GM19099 (cell line): ENCODE data around the gene CCDC92B.
A peak's percentile ranks its signal among the peaks of the same experiment; 100 is the strongest.

Source experiments
- POLR2A ChIP-seq: IDR thresholded peaks from 3 replicates; pipeline ENCODE4 v1.6.1; 2011; ENCODE audit warnings: low read depth; ENCODE audit not compliant: insufficient read length; ENCODE audit errors: extremely low read depth

CCDC92B gene

DNA sequence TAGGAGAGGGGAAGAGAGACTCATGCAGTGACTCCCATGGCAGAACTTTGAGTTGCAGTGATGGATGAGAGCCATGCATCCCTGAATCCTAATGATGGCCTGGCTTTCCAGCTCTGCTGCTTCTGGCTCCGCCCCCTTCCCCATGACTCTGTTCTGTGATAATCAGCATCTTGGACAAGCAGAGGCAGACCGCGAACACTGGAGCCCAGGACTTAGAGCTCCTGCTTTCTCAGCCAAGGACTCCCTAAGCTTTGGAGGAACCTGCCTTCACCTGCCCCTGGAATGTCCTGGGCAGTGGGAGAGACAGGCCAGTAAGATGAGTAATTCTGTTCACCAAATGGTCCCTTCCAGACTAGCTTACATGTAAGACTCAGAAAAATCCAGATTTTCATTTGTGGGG, 12.5 kb downstream of the CCDC92B start:
- no peak for TF ChIP-seq POLR2A

DNA sequence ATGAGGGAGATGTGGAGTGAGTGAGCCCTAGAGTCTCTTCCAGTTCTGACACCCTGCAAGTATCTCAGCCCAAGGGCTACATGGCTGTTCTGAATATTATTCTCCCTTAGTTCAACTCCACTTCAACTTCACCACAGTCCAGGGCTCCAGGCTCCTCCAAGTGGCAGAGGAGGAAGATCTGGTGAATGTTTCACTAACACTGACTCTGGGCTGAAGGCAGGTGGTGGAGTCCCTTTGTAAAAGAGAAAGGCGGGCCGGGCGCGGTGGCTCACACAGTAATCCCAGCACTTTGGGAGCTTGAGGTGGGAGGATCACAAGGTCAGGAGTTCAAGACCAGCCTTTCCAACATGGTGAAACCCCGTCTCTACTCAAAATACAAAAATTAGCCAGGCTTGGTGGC, 13.6 kb downstream of the CCDC92B start:
- TF ChIP-seq POLR2A, result no peak

DNA sequence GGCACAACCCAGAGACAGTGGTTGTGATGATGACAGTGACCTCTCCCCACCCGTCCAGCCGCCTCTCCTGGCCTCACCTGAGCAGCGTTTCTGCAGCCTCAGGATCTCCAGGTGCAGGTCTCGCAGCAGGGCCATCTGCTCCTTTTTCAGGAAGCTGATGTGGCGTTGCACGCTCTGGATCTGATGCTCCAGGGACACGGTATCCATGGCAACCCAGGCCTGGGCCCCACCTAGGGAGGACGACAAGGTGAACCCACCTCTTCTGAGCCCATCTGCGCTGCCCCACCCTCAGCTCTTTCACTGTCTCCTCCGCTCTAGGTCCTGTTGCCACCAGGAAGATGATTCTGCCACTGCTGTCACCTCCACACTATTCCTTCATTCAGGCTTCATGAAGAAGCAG, 14.5 kb downstream of the CCDC92B start:
- TF ChIP-seq POLR2A, result no peak

DNA sequence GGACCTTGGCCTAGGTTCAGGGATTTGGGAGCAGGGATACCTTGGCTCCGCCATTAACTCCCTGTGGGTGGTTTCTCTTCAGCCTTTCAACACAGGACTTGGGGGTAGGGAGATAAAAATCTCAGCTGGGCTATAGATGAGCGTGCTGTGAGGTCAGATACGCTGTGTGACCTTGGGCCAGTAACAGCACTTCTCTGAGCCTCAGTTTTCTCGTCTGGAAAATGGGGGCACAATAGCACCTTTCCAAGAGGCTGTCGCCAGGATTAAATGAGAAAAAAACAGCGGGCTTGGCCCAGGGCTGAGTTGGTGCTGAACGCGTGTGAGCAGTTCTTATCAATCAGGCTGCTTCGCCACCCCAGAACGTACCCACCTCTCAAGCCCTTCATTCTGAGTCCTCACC, 17.6 kb downstream of the CCDC92B start:
- TF ChIP-seq POLR2A, result no peak

DNA sequence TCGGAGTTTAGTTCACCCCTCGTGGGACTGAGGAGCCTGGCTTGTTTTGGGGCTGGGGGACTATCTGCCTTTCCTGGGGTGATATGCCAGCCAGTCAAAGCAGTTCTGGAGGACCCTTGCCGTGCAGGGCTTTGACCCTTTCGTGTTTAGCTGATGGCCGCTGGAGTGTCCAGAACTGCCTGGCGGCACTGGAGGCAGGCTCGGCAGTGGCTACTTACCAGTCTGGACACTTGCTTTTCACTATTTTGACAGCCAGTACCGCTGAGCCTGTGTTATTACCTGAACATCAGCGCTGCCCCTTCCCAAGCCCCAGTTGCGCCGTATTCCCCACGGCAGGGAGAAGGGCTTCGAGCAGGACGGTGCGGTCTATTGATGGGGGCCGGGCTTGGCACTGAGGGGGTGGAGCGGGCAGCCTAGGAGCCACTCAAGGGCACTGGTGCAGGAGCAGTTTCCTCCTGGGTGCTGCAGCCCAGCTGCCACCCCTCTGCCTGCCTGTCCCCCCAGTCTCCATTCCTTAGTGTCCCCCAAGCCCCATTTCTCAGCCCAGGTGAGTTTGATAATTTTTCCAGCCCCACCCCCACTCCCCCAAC, 18.6 kb downstream of the CCDC92B start:
- no peak for TF ChIP-seq POLR2A

GRCh38 chr17:2724784-2725164, 24.7 kb downstream of the CCDC92B start:
- no peak for TF ChIP-seq POLR2A

DNA sequence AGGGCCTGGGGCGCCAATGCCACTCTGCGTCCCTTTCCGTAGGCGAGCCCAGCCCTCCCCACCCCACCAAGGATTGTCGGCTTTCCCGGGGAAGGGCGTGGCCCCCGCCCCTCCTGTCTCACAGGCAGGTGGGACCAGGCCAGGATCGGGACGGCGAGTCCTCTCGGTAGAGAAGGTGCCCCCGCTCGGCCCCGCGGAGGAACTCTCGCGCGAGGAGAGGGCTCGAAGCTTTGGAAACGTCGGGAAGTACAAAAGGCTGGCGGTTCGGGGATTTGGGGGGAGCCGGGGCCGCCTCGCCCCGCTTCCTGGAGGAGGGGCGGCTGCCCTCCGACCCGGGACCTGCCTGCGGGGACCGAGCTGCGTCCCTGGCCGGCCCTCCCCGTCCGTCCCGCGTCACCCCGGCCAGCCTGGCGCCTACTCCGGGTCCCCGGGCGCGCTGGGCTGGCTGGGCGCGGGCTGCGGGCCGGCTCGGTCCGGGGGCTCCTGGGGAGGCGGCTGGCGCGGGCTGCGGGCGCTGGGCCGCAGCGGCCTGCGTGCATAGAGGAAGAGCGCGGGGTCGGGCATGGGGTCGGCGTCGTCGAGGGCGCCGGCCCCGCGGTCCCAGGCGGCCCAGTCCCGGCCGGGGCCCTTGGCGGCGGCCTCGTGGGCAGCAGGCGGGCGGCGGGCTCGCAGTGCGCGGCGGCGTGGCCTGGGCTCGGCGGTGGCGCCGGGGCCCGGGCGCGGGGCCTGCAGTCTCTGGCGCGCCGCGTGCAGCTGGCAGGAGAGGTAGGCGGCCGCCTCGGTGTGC, 25.3 kb downstream of the CCDC92B start:
- TF ChIP-seq POLR2A, result no peak

DNA sequence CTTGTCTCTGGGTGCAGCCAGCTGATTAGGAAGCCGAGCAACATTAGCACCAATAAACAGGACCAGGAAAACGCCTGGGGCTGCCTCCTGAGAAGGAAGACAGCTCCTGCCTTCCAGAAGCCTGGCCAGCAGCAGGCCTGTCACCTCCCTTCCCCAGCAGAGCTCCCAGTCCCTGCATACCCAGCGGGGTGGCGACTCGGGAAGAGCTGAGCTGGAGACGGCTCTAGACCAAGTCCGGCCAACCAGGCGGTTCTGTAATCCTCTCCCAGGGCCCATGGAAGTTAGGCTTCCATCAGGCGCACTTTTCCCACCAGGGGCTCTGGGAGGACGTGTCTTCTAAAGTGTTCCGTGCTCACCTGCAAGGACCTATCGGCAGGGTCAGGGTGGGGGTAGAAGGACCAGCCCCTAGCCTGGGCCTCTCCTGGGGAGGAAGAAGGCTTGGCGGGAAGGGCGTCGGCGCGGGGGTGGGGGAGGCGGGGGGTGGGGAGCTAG, 25.9 kb downstream of the CCDC92B start:
- TF ChIP-seq POLR2A, result no peak

GRCh38 chr17:2722611-2723010, 26.8 kb downstream of the CCDC92B start:
- no peak for TF ChIP-seq POLR2A

DNA sequence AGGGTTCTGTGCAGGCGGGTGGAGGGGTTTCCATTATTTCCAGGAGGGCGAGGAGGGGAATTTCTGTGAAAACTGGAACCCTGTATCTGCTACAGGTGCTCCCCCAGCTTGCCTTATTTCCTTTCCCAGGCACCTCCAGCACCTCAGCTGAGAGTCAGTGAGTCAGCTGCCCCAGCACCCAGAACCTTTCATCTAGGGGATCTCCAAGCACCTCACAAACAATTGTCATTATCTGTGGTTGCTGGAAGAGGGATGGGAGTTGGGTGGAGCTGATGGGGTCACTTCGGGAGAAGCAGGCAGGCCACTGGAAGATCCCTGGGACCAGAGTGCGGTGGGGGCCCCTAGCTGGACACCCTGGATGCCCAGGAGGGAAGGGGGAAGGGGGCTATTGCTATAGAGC, 27.8 kb downstream of the CCDC92B start:
- TF ChIP-seq POLR2A, result no peak

- TF ChIP-seq POLR2A, result no peak
Observed at GRCh38 chr17:2719861-2720260, 29.6 kb downstream of the CCDC92B start.

DNA sequence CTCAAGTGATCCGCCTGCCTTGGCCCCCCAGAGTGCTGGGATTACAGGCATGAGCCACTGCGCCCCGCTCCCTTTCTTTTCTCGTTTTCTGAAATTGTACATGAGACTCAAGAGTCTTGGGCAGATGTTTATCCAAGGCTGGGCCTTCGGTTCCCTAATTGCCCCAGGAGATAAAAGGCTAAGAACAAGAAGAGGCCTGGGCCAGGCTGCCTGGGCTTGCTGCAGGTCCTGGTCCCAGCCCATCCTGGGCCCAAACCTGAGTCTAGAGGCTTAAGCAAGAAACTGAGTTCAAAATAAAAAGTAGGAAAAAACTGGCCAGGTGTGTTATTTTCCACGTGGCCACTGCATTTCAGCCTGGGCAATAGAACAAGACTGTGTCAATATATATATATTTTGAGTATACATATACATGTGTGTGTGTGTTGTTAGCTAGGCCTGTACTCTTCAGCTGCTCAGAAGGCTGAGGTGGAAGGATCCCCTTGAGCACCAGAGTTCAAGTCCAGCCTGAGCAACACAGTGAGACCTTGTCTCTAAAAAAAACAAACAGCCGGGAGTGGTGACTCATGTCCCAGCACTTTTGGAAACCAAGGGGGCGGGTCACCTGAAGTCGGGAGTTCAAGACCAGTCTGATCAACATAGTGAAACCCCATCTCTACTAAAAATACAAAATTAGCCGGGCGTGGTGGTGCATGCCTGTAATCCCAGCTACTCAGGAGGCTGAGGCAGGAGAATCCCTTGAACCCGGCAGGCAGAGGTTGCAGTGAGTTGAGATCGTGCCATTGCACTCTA, 31.1 kb downstream of the CCDC92B start:
- no peak for TF ChIP-seq POLR2A

DNA sequence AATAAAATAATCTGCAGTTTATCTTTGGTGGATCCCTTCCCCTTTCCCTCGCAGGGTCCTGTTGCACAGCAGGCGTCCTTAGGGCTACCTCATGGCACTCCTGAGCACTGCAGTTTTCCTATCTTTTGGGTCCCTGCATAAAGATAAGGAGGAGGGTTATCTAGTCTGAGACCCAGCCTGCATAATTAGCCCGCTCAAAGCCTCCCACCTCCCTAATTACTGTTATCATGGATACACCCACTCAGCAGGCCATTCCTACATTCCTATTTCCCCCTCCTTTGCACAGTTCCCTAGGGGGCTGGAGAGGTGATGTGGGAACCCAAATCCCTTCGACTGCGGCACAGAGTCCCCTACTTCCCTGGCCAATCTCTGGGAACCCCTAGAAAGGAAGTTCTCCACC, 32.8 kb downstream of the CCDC92B start:
- no peak for TF ChIP-seq POLR2A

- TF ChIP-seq POLR2A, result no peak
Observed at GRCh38 chr17:2713881-2714280, 35.6 kb downstream of the CCDC92B start.

- TF ChIP-seq POLR2A, result no peak
Observed at GRCh38 chr17:2712300-2713043, 37.0 kb downstream of the CCDC92B start.

- TF ChIP-seq POLR2A, result peak; percentile 81
Observed at GRCh38 chr17:2711608-2712299, 37.7 kb downstream of the CCDC92B start, which contains the start of gene CLUH. CLUH (minus strand) TSS chr17:2711764; CDS start chr17:2711661, 103 bp downstream.
